ENCODE measurements around the gene CEP57L1.
A peak's percentile ranks its signal among the peaks of the same experiment; 100 is the strongest.

Gene CEP57L1

GRCh38 chr6:109174916-109175315 lies 79.6 kb downstream of the CEP57L1 start:
- TF ChIP-seq, protein P1, sequence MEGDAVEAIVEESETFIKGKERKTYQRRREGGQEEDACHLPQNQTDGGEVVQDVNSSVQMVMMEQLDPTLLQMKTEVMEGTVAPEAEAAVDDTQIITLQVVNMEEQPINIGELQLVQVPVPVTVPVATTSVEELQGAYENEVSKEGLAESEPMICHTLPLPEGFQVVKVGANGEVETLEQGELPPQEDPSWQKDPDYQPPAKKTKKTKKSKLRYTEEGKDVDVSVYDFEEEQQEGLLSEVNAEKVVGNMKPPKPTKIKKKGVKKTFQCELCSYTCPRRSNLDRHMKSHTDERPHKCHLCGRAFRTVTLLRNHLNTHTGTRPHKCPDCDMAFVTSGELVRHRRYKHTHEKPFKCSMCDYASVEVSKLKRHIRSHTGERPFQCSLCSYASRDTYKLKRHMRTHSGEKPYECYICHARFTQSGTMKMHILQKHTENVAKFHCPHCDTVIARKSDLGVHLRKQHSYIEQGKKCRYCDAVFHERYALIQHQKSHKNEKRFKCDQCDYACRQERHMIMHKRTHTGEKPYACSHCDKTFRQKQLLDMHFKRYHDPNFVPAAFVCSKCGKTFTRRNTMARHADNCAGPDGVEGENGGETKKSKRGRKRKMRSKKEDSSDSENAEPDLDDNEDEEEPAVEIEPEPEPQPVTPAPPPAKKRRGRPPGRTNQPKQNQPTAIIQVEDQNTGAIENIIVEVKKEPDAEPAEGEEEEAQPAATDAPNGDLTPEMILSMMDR (IDR thresholded peaks at IDR 0.05; ENCODE audit: low read depth, low read length), result no peak
- DNase-seq (ENCODE audit: extremely low read depth, low read depth), result peak; percentile 27

DNA sequence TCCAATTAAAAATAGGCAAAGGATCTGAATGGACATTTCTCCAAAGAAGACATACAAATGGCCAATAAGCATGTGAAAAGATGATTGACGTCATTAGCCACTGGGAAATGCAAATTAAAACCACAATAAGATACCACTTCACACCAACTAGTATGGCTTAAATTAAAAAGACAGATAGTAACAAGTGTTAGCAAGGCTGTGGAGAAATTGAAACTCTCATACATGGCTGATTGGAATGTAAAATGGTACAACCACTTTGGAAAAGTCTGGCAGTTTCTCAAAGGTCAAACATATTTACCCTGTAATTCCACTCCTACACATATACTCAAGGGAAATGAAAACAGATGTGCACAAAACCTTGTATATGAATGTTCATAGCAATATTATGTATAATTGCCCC lies 83.6 kb downstream of the CEP57L1 start:
- DNase-seq (ENCODE audit: extremely low read depth, low read depth), result no peak
- TF ChIP-seq, protein P1 (IDR thresholded peaks at IDR 0.05; ENCODE audit: low read depth, low read length), result no peak

- TF ChIP-seq, protein P1 (IDR thresholded peaks at IDR 0.05; ENCODE audit: low read depth, low read length), result no peak
Observed at GRCh38 chr6:109179507-109179906, 84.2 kb downstream of the CEP57L1 start.

GRCh38 chr6:109182578-109182977 lies 87.3 kb downstream of the CEP57L1 start:
- DNase-seq (ENCODE audit: extremely low read depth, low read depth), result no peak
- TF ChIP-seq, protein P1 (IDR thresholded peaks at IDR 0.05; ENCODE audit: low read depth, low read length), result no peak

More at GRCh38 chr6:109179507-109179906, 84.2 kb downstream of the CEP57L1 start:
- DNase-seq (ENCODE audit: extremely low read depth, low read depth), result no peak

GRCh38 chr6:109183109-109183650 lies 87.9 kb downstream of the CEP57L1 start:
- TF ChIP-seq, protein P1 (IDR thresholded peaks at IDR 0.05; ENCODE audit: low read depth, low read length), result no peak
- DNase-seq (ENCODE audit: extremely low read depth, low read depth), result no peak

DNA sequence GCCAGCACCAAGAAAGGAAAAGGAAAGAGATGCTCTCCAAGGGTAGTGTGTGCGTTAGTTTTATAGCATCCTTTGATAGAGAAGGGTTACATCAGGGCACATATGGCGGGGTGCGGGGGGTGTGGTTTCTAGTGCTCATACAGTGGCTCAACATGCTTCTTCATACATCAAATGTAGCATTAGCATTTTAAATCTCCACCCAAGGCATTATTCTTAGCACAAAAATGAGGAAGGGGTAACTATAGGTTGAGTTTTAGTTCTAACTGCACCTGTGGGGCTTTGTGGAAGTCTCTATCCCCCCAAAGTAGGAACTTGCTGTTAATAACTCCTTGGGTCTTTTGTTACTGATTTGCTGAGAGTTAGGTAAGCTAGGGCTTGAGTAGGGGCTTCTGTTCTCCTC lies 89.3 kb downstream of the CEP57L1 start:
- TF ChIP-seq, protein P1 (IDR thresholded peaks at IDR 0.05; ENCODE audit: low read depth, low read length), result no peak
- DNase-seq (ENCODE audit: extremely low read depth, low read depth), result no peak

GRCh38 chr6:109186012-109186411 lies 90.7 kb downstream of the CEP57L1 start:
- no peak for DNase-seq (ENCODE audit: extremely low read depth, low read depth)
- TF ChIP-seq, protein P1 (IDR thresholded peaks at IDR 0.05; ENCODE audit: low read depth, low read length), result no peak
